ENCODE measurements around the gene GRAMD1C. TPM values are rescaled to one million over a fixed set of nuclear protein-coding genes. Genes with fewer than 3 reads are reported as not detected.

Gene GRAMD1C
- total RNA-seq, 1 donor from 2014 or later = 0.21 TPM

DNA sequence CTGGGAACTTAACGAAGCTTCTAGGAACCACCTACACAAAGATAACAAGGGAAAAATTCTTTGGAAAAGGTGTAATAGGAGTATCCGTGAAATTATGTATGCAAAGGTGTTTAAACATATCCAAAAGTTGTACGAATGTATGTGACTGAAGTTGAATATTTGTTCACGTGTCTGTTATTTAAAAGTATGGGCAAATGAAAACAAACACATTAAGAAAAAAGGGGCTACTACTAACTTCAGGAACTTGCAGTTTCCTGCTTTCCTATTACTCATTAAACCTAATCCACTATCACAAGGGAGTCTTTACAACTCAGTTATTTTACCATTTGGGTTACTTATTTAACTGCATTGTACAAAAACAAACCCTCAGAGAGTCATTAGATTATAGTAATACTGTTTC, 33.9 kb upstream of the GRAMD1C start:
- H3K9me3 ChIP-seq = no peaks in the 10 kb centered on the region
- H3K27ac ChIP-seq = no peak overlapping the region
- no peak overlapping the region for H3K4me3 ChIP-seq
- no peak for DNase-seq (ENCODE audit: low spot score in 2 of 2)
- H3K36me3 ChIP-seq = peaks cover 49 to 64% of the 10 kb centered on the region in 2 donors
- no peaks in the 10 kb centered on the region for H3K27me3 ChIP-seq
- no peaks in the 10 kb centered on the region for H3K4me1 ChIP-seq
- TF ChIP-seq, protein P1, sequence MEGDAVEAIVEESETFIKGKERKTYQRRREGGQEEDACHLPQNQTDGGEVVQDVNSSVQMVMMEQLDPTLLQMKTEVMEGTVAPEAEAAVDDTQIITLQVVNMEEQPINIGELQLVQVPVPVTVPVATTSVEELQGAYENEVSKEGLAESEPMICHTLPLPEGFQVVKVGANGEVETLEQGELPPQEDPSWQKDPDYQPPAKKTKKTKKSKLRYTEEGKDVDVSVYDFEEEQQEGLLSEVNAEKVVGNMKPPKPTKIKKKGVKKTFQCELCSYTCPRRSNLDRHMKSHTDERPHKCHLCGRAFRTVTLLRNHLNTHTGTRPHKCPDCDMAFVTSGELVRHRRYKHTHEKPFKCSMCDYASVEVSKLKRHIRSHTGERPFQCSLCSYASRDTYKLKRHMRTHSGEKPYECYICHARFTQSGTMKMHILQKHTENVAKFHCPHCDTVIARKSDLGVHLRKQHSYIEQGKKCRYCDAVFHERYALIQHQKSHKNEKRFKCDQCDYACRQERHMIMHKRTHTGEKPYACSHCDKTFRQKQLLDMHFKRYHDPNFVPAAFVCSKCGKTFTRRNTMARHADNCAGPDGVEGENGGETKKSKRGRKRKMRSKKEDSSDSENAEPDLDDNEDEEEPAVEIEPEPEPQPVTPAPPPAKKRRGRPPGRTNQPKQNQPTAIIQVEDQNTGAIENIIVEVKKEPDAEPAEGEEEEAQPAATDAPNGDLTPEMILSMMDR (IDR thresholded peaks at IDR 0.05) = no peak
- intact Hi-C loops (cut with DNase I) = no loop called here

DNA sequence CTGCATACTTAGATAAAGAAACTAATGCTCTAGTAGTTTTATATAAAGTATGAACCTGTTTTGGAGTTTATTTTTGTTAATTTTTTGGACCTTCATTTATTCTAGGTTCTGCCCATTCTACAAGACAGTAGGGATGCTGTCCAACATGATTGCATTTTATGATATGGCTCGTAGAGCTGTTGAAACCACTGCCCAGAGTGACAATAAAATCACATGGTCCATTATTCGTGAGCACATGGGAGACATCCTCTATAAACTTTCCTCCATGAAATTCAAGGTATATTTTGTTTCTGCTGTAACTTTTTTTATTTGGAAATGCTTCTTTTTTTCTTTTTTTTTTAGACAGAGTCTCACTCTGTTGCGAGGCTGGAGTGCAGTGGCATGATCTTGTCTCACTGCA, 33.3 kb upstream of the GRAMD1C start:
- Histone ChIP-seq H3K27me3 (no peaks in the 10 kb centered on the region), H3K9me3 (no peaks in the 10 kb centered on the region), H3K4me1 (no peaks in the 10 kb centered on the region), H3K36me3 (peaks cover 55 to 69% of the 10 kb centered on the region in 2 donors), H3K27ac (no peak overlapping the region), H3K4me3 (no peak overlapping the region)
- TF ChIP-seq, protein P1 (IDR thresholded peaks at IDR 0.05) = no peak
- intact Hi-C loops (cut with DNase I) = no loop called here
- no peak for DNase-seq (ENCODE audit: low spot score in 2 of 2)

DNA sequence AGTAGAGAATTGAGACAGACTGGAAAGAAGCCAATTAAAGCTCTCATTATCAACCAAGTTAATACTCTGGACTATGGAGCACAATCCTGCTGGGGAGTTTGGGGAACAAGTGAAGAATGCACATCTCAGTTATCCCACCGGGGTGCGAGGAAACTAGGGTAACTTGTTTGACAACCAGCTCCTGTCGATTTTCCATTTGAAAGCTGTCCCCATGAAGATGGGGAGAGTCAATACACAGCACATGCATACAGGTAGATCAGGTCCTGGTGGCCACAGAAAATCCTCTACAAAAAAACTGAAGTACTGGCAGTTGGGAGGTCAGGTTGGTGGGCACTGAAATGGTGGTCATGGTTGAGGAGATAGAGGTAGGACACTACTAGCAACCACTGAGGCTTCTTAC, 25.7 kb upstream of the GRAMD1C start:
- Histone ChIP-seq H3K36me3 (peaks cover 12 to 27% of the 10 kb centered on the region in 2 donors), H3K27ac (no peak overlapping the region), H3K4me1 (no peaks in the 10 kb centered on the region), H3K27me3 (no peaks in the 10 kb centered on the region), H3K4me3 (no peak overlapping the region), H3K9me3 (no peaks in the 10 kb centered on the region)
- TF ChIP-seq, protein P1 (IDR thresholded peaks at IDR 0.05) = no peak
- DNase-seq (ENCODE audit: low spot score in 2 of 2) = no peak
- intact Hi-C loops (cut with DNase I) = no loop called here

DNA sequence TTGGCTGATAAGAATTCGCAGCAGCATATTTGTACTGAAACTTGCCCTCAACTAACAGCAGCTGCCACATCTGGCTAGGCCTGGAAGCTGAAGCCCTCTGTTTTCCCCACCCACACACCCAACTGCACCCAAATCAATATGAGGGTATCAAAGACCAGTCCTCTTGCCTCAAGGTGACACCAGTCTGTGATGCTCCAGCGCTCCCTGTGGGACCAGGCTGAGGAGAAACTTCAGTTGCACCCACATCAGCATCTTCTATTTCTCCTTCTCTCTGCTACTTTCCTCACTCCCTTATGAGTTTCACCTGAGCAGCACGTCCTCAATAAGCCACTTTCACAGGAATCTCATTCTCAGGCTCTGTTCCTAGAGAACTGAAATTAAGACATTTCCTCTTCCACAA, 18.7 kb upstream of the GRAMD1C start:
- intact Hi-C loops (cut with DNase I) = no loop called here
- no peak for DNase-seq (ENCODE audit: low spot score in 2 of 2)

DNA sequence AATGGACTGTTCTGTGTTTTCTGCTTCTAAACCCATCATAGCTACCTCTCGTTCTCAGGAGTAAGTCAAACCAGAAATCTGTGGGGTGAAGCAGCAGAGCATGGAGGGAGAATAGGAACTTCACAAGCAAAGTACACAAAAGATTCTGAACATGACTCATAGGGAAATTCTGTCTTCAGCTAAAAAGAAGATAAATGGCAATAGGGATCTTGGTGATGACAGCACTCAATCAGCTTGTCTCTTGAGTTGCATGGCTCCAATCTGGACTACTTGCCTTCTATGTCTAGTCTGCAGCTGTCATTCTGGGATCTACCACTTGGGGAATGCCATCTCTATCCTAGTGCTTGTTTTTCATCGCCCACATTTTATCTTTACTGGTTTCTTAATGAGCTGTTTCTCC, 13.5 kb upstream of the GRAMD1C start:
- H3K27ac ChIP-seq = no peak overlapping the region
- H3K9me3 ChIP-seq = no peaks in the 10 kb centered on the region
- intact Hi-C loops (cut with DNase I) = no loop called here
- no peaks in the 10 kb centered on the region for H3K4me1 ChIP-seq
- H3K27me3 ChIP-seq = no peaks in the 10 kb centered on the region
- no peak overlapping the region for H3K4me3 ChIP-seq
- TF ChIP-seq, protein P1 (IDR thresholded peaks at IDR 0.05) = no peak
- H3K36me3 ChIP-seq = no peaks in the 10 kb centered on the region
- DNase-seq (ENCODE audit: low spot score in 2 of 2) = no peak

More for the DNA sequence above, 18.7 kb upstream of the GRAMD1C start:
- H3K4me1 ChIP-seq = no peaks in the 10 kb centered on the region
- TF ChIP-seq, protein P1 (IDR thresholded peaks at IDR 0.05) = no peak
- H3K9me3 ChIP-seq = no peaks in the 10 kb centered on the region
- H3K4me3 ChIP-seq = no peak overlapping the region
- no peak overlapping the region for H3K27ac ChIP-seq
- H3K36me3 ChIP-seq = no peaks in the 10 kb centered on the region
- no peaks in the 10 kb centered on the region for H3K27me3 ChIP-seq

DNA sequence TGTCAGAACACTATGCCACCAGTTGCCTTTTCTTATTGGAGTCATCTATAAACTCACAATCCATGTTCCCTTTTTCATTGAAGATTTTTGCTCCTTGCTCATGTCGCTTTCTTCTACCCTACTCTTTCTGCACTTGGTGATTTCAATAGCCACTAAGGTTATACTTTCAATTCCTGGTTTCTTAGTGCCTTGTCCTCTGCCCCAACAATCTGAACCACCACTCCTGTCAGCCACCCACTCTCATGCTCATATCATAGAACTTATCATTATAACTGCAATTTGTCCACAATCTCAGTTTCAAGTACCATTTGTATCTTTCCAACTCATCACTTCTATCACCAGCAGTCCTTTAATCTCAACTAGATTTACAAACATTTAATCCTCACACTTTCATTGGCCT, 10.0 kb upstream of the GRAMD1C start:
- no peak overlapping the region for H3K27ac ChIP-seq
- no peak for DNase-seq (ENCODE audit: low spot score in 2 of 2)
- TF ChIP-seq, protein P1 (IDR thresholded peaks at IDR 0.05) = no peak
- no peaks in the 10 kb centered on the region for H3K4me1 ChIP-seq
- no peaks in the 10 kb centered on the region for H3K27me3 ChIP-seq
- intact Hi-C loops (cut with DNase I) = no loop called here
- no peaks in the 10 kb centered on the region for H3K9me3 ChIP-seq
- no peak overlapping the region for H3K4me3 ChIP-seq
- H3K36me3 ChIP-seq = no peaks in the 10 kb centered on the region

Measured in ascending aorta (tissue), 2 donors.